ENCODE results near the gene ZNF22. TPM values are rescaled to one million over a fixed set of nuclear protein-coding genes. Genes with fewer than 3 reads are reported as not detected.

The ZNF22 gene
- total RNA-seq, 1 donor from 2014 or later = 81.0 TPM

- H3K4me3 Mint-ChIP-seq = no peak overlapping the region
- no peak overlapping the region for H3K27ac Mint-ChIP-seq
- H3K9me3 ChIP-seq (ENCODE audit: low read depth) = no peaks in the 10 kb centered on the region
- H3F3A ChIP-seq (ENCODE audit: low read depth) = no peaks in the 10 kb centered on the region
- H3K27me3 ChIP-seq = peaks cover 23% of the 10 kb centered on the region
- no peaks in the 10 kb centered on the region for H3K36me3 ChIP-seq
- peaks cover 11% of the 10 kb centered on the region for H3K27me3 Mint-ChIP-seq (ENCODE audit: insufficient read depth, low read depth)
- no peak for TF ChIP-seq EZH2 (IDR thresholded peaks at IDR 0.05)
- TF ChIP-seq EZH2phosphoT487 (IDR thresholded peaks at IDR 0.05) = no peak
- TF ChIP-seq CTCF (IDR thresholded peaks at IDR 0.05) = no peak
- H3K36me3 Mint-ChIP-seq = peaks cover 11% of the 10 kb centered on the region
- no peaks in the 10 kb centered on the region for H3K9me3 Mint-ChIP-seq
- peaks cover 27% of the 10 kb centered on the region for H3K4me1 Mint-ChIP-seq
- H3K4me2 ChIP-seq = no peak overlapping the region
- DNase-seq (ENCODE audit: low spot score) = no peak
- no peak overlapping the region for H3K27ac ChIP-seq
- no peaks in the 10 kb centered on the region for H3K79me2 ChIP-seq (ENCODE audit: low read depth)
- H4K20me1 ChIP-seq (ENCODE audit: low read depth) = no peaks in the 10 kb centered on the region
- H3K4me1 ChIP-seq = peaks cover 16% of the 10 kb centered on the region
- no peak overlapping the region for H3K9ac ChIP-seq
- H2AFZ ChIP-seq (replicated peaks) = no peak overlapping the region
- no peak overlapping the region for H3K4me3 ChIP-seq
These were observed 28.6 kb upstream of the ZNF22 start for GRCh38 chr10:44971935-44972757.

- peaks cover 23% of the 10 kb centered on the region for H3K27me3 ChIP-seq
- Mint-ChIP-seq H3K36me3 (peaks cover 11% of the 10 kb centered on the region), H3K27ac (no peak overlapping the region), H3K4me1 (peaks cover 23% of the 10 kb centered on the region), H3K4me3 (no peak overlapping the region), H3K9me3 (no peaks in the 10 kb centered on the region), H3K27me3 (ENCODE audit: insufficient read depth, low read depth) (peaks cover 11% of the 10 kb centered on the region)
- H2AFZ ChIP-seq (replicated peaks) = no peak overlapping the region
- no peaks in the 10 kb centered on the region for H3K9me3 ChIP-seq (ENCODE audit: low read depth)
- peaks cover 16% of the 10 kb centered on the region for H3K4me1 ChIP-seq
- no peaks in the 10 kb centered on the region for H3F3A ChIP-seq (ENCODE audit: low read depth)
- no peak overlapping the region for H3K9ac ChIP-seq
- DNase-seq (ENCODE audit: low spot score) = no peak
- H3K27ac ChIP-seq = no peak overlapping the region
- H3K79me2 ChIP-seq (ENCODE audit: low read depth) = no peaks in the 10 kb centered on the region
- TF ChIP-seq EZH2 (IDR thresholded peaks at IDR 0.05) (no peak), CTCF (IDR thresholded peaks at IDR 0.05) (no peak), EZH2phosphoT487 (IDR thresholded peaks at IDR 0.05) (no peak)
- H3K4me3 ChIP-seq = no peak overlapping the region
- H4K20me1 ChIP-seq (ENCODE audit: low read depth) = no peaks in the 10 kb centered on the region
- H3K4me2 ChIP-seq = no peak overlapping the region
- H3K36me3 ChIP-seq = no peaks in the 10 kb centered on the region
These were observed 27.8 kb upstream of the ZNF22 start for GRCh38 chr10:44972874-44973306.

DNA sequence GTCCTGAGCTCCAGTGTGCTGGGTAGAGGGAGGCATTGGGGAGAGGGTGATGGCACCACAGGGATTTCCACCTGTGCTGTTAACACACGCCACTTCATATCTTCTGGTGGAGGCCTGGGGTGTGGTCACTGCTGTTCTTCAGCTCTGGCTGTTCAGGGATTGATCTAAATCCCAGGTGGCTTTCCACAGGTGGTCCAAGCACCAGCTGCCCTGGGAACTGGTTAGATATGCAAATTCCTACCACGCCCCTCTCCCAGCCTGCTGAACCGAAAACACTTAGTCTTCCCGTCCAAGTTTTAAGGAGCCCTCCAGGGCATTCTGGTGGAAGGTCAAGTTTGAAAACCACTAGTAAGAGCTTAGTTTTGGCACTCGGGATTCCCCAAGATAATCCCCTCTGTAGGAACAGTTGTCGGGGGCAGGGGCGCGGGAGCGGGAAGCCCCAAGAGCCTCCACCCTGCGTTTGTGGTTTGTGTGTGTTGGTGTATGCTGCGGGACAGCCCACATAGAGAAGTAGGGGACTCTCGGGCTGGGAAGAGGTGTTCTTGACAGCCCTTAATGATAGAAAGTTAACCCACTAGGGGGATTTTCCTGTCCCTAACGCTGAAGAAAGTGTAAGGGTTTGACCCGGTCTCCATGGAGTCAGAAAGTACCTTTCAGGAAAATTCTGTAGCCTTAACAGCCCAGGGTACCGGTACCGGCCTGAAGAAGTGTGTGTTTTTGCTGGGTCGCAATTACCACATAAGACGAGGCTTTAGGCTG is 27.2 kb upstream of the ZNF22 start:
- no peak overlapping the region for H3K4me3 Mint-ChIP-seq
- peaks cover 12% of the 10 kb centered on the region for H3K27me3 Mint-ChIP-seq (ENCODE audit: insufficient read depth, low read depth)
- H4K20me1 ChIP-seq (ENCODE audit: low read depth) = no peaks in the 10 kb centered on the region
- H3K9ac ChIP-seq = no peak overlapping the region
- H3K27ac ChIP-seq = no peak overlapping the region
- H3K4me1 Mint-ChIP-seq = peaks cover 23% of the 10 kb centered on the region
- no peaks in the 10 kb centered on the region for H3K9me3 ChIP-seq (ENCODE audit: low read depth)
- no peaks in the 10 kb centered on the region for H3K9me3 Mint-ChIP-seq
- peak overlapping the region; percentile 53 for H3K4me2 ChIP-seq
- peaks cover 18% of the 10 kb centered on the region for H3K4me1 ChIP-seq
- TF ChIP-seq CTCF (IDR thresholded peaks at IDR 0.05) (no peak), EZH2phosphoT487 (IDR thresholded peaks at IDR 0.05) (no peak), EZH2 (IDR thresholded peaks at IDR 0.05) (no peak)
- no peak for DNase-seq (ENCODE audit: low spot score)
- H3F3A ChIP-seq (ENCODE audit: low read depth) = no peaks in the 10 kb centered on the region
- H3K4me3 ChIP-seq = no peak overlapping the region
- no peaks in the 10 kb centered on the region for H3K79me2 ChIP-seq (ENCODE audit: low read depth)
- H3K36me3 Mint-ChIP-seq = peaks cover 11% of the 10 kb centered on the region
- no peak overlapping the region for H3K27ac Mint-ChIP-seq
- no peaks in the 10 kb centered on the region for H3K36me3 ChIP-seq
- no peak overlapping the region for H2AFZ ChIP-seq (replicated peaks)
- peaks cover 23% of the 10 kb centered on the region for H3K27me3 ChIP-seq
